COLO829 (cell line): Measurements from ENCODE around the gene LRIF1.
"Not testable (repeated sequence)": the region's sequence is repeated elsewhere in the genome, so short reads cannot be mapped to it uniquely, and the experiment has no call there.

ENCODE experiments used
- DNase-seq: peaks from one replicate; pipeline ENCODE4 v3.0.0; 2012; ENCODE audit warnings: low spot score

LRIF1 gene

GRCh38 chr1:110963691-110964454 lies at the start of gene LRIF1:
LRIF1 (minus strand) TSS chr1:110963922; CDS start chr1:110963688, 234 bp downstream.
- peak; percentile 94 for DNase-seq

- no peak for DNase-seq
These were observed 44.3 kb upstream of the LRIF1 start for GRCh38 chr1:111008031-111008430.

DNA sequence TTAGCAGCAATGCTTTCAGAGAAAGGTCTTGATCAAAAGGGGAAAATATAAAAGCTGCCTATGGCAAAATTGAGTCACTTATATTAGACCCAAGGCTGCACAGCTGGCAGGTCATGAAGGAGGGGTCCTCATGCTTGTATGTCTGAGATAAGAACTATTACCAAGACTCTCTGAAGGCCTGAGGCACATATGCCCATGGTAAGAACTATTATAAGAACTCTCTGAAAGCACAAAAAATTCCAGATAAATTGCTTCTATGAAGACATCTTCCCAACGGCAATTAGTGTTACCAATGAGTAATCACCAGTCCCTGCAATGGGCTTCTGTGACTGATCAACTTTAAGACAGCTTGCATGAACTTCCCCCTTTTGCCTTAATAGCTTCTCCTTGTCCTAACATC lies 42.8 kb upstream of the LRIF1 start:
- no peak for DNase-seq

GRCh38 chr1:110999607-111000006 lies 35.9 kb upstream of the LRIF1 start:
- not testable (repeated sequence) for DNase-seq

GRCh38 chr1:110992329-110992728 lies 28.6 kb upstream of the LRIF1 start:
- DNase-seq: peak; percentile 31

DNA sequence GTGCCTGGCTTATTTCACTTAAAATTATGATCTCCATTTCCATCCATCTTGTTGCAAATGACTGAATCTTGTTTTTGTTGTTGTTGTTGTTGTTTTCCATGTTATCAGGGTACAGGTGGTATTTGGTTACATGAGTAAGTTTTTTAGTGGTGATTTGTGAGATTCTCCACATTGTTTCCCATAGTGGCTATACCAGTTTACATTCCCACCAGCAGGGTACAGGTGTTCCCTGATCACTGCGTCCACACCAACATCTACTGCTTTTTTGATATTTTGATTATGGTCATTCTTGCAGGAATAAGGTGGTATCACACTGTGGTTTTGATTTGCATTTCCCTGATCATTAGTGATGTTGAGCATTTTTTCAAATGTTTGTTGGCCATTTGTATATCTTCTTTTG lies 27.6 kb upstream of the LRIF1 start:
- DNase-seq: not testable (repeated sequence)

DNA sequence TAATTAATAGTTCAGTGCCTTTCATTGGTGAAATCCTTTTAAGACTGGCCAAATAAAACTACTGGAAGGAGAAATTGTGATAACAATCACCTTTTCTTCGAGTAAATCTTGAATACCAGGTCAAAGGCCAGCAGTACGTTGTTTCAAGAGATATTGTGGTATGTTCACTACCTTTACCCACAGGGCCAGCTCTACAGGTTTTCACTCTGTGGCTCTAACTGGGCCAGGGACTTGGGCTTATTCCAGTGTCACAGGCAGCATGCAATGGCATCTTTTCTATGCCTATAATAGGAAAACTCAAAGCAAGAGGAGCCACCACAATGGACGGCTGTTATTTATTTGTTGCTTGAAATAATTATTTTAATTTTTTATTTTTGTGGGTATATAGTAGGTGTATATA lies 26.8 kb upstream of the LRIF1 start:
- DNase-seq: no peak

DNA sequence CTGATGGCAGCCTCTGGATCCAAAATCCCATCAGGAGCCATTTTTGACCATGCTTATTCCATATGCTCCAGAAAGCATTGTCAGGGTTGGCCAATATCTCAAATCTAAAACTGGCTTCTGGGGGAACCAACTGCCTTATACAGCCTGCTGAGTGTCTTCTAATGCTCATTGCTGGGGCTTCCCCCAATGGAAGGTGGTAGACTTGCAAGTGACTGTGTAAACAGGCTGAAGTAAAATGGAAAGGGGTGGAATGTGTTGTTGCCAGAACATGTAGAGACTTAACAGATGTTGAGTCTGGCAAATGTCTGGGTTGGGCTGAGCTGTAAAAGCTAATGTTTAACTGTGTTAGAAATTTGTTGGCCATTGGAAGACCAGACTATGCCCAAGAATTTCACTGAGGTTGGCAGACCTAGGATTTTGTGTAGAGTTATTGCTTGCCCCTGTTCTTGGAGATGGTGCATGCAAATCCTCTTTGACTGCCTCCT lies 22.7 kb upstream of the LRIF1 start:
- no peak for DNase-seq

GRCh38 chr1:110982320-110982719 lies 18.6 kb upstream of the LRIF1 start:
- no peak for DNase-seq

DNA sequence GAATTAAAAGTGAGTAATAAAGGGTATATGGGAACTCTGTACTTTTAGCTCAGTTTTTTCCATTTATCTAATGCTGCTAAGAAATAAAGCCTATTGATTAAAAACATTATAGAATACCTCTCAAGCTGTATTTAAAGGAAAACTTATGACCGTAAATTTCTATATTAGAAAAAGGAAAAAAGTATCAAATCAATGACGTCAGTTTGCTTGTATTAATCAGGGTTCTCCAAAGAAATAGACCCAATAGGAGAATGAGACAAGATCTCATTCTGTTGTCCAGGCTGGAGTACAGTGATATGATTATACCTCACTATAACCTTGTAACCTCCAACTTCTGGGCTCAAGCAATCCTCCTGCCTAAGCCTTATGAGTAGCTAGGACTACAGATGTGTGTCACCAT lies 15.4 kb upstream of the LRIF1 start:
- no peak for DNase-seq

GRCh38 chr1:110976089-110976488 lies 12.4 kb upstream of the LRIF1 start:
- DNase-seq: no peak

- no peak for DNase-seq
These were observed 11.5 kb upstream of the LRIF1 start for GRCh38 chr1:110975265-110975664.

GRCh38 chr1:110967256-110967655 lies 3.5 kb upstream of the LRIF1 start:
- no peak for DNase-seq

GRCh38 chr1:110964455-110964903 lies 757 bp upstream of the LRIF1 start:
- no peak for DNase-seq

- peak; percentile 33 for DNase-seq
These were observed 631 bp downstream of the LRIF1 start for GRCh38 chr1:110962892-110963690.

- no peak for DNase-seq
These were observed 1.8 kb downstream of the LRIF1 start for GRCh38 chr1:110961902-110962301.

- no peak for DNase-seq
These were observed 2.8 kb downstream of the LRIF1 start for GRCh38 chr1:110960777-110961420.

DNA sequence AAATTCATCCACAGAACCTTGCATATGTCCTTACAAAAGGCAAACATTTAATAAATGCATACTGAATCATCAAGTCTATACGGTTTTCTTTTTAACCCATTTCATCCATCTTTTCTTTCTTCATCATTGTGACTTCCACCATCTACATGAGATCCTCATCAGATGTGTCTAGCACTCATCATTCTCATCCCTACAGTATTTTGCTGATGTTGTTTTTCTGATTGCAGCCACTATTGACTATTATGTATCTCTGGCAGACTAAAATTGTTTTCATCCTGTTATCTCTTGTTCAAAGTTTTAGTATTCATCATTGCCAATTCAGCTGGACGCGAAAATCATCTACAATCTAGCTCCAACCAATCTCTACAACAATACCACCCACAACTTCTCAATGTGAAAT lies 5.9 kb downstream of the LRIF1 start:
- no peak for DNase-seq

DNA sequence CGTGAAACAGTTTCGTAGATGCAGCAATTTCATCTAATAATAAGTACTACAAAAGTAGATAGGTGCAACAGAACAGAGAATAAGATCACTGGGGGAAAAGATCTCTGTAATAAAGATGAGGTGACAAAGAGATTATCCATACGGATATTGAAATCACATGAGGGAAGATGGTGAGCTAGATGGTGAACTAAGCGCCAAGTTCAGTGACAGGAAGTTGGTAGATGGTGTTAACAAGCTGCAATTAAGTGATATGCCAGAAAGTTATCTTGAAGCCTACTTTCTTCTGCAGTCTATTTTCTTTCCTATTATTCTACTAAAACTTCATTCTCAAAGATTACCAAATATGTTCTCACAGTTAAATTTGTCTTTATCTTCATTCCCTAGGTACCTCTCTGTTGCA lies 7.1 kb downstream of the LRIF1 start:
- DNase-seq: no peak

DNA sequence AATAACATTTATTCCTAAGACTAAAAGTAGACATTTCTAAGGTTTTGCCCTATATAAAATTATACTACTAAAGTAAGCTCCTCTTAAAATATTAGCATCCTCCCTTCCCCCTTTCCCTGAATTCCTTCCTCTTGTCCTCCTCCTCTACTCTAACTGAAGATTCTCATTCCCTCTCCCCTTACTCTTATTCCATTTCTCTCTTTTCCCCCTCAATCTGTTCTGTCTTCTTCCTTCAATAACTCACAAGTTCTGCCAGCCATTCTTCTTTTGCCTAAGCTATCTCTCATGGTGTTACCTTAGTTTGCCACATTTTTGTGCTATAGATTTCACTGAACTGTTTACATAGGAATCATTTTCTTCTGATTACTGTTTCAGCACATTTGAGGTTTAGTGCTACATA lies 10.7 kb downstream of the LRIF1 start:
- no peak for DNase-seq

GRCh38 chr1:110952031-110952430 lies 11.7 kb downstream of the LRIF1 start:
- no peak for DNase-seq

GRCh38 chr1:110951161-110951560 lies 12.6 kb downstream of the LRIF1 start:
- no peak for DNase-seq
